CD14-positive monocyte (primary cell): ENCODE measurements around the gene SLC22A17. TPM values are rescaled to one million over a fixed set of nuclear protein-coding genes. Genes with fewer than 3 reads are reported as not detected.

ENCODE experiments used
- DNase-seq, 3 donors: peaks; one replicate each; pipeline ENCODE4 v3.0.0-alpha.2; 2011 to 2022
- H2AFZ ChIP-seq: 2 replicates; pipeline ENCODE4 v1.6.0; 2012; ENCODE audit warnings: mild to moderate bottlenecking, low read depth, low read length, inconsistent platforms; ENCODE audit not compliant: insufficient read depth, poor library complexity, severe bottlenecking
- H3K27ac ChIP-seq, 2 donors: 1 replicate in 1 of 2; 2 replicates in 1 of 2; pipeline ENCODE4 v1.5.1; 2012 to 2013; ENCODE audit warnings: low read length in 2 of 2, control low read depth in 1 of 2, inconsistent platforms in 1 of 2, low read depth in 1 of 2, mild to moderate bottlenecking in 1 of 2
- H3K27me3 ChIP-seq, 2 donors: one replicate each; pipeline versions ENCODE4 v1.6.0 to v1.6.1; 2011 to 2013; ENCODE audit warnings: low read length in 2 of 2; ENCODE audit not compliant: control insufficient read depth in 2 of 2, insufficient read depth in 2 of 2
- H3K36me3 ChIP-seq, 2 donors: replicated peaks in 1 of 2; 1 replicate in 1 of 2; 2 replicates in 1 of 2; pipeline versions ENCODE4 v1.5.1 to v1.6.1; 2012 to 2013; ENCODE audit warnings: low read length in 2 of 2, control low read depth in 1 of 2, inconsistent platforms in 1 of 2, mild to moderate bottlenecking in 1 of 2; ENCODE audit not compliant: insufficient read depth in 2 of 2, control insufficient read depth in 1 of 2
- H3K4me1 ChIP-seq, 2 donors: 1 replicate in 1 of 2; 2 replicates in 1 of 2; pipeline versions ENCODE4 v1.5.1 to v1.6.1; 2012 to 2013; ENCODE audit warnings: low read length in 2 of 2, control low read depth in 1 of 2, inconsistent platforms in 1 of 2, mild to moderate bottlenecking in 1 of 2, moderate library complexity in 1 of 2; ENCODE audit not compliant: insufficient read depth in 2 of 2, control insufficient read depth in 1 of 2
- H3K4me2 ChIP-seq: replicated peaks from 2 replicates; pipeline ENCODE3; 2012; ENCODE audit warnings: low read length, moderate library complexity, mild to moderate bottlenecking; ENCODE audit not compliant: poor library complexity, severe bottlenecking; ENCODE audit errors: extremely low read depth
- H3K4me3 ChIP-seq, 3 experiments: fragments of 200-600 bp in 1 of 3; sonication (generic) in 1 of 3; replicated peaks in 1 of 3; 1 replicate in 2 of 3; 2 replicates in 1 of 3; pipeline ENCODE4 v1.5.1; 2011 to 2013; ENCODE audit warnings: low read length in 3 of 3, mild to moderate bottlenecking in 3 of 3, control low read depth in 2 of 3, low read depth in 2 of 3, inconsistent platforms in 1 of 3, moderate library complexity in 1 of 3
- H3K79me2 ChIP-seq: 2 replicates; pipeline ENCODE4 v1.6.0; 2012; ENCODE audit warnings: mild to moderate bottlenecking, control low read depth, inconsistent platforms, low read length, moderate library complexity; ENCODE audit not compliant: insufficient read depth
- H3K9ac ChIP-seq: 2 replicates; pipeline ENCODE4 v1.6.0; 2017; ENCODE audit warnings: low read length, mild to moderate bottlenecking; ENCODE audit not compliant: insufficient read depth, poor library complexity, severe bottlenecking
- H3K9me3 ChIP-seq, 2 donors: replicated peaks in 1 of 2; 1 replicate in 1 of 2; 2 replicates in 1 of 2; pipeline versions ENCODE4 v1.5.1 to v1.6.1; 2012 to 2013; ENCODE audit warnings: low read length in 2 of 2, control low read depth in 1 of 2; ENCODE audit not compliant: control insufficient read depth in 1 of 2, insufficient read depth in 1 of 2
- H4K20me1 ChIP-seq: 2 replicates; pipeline ENCODE4 v1.6.0; 2012; ENCODE audit warnings: mild to moderate bottlenecking, low read length, control low read depth, moderate library complexity; ENCODE audit not compliant: insufficient read depth
- H3K27ac Mint-ChIP-seq, 7 donors: one replicate each; pipeline ENCODE4 v1.8.0; 2020; ENCODE audit warnings: mild to moderate bottlenecking in 7 of 7, mixed read lengths in 7 of 7, moderate library complexity in 6 of 7, inconsistent platforms in 2 of 7
- H3K27me3 Mint-ChIP-seq, 3 donors: one replicate each; pipeline ENCODE4 v1.8.0; 2021 to 2022; ENCODE audit warnings: low read depth in 3 of 3, mild to moderate bottlenecking in 3 of 3, mixed read lengths in 3 of 3, moderate library complexity in 3 of 3, inconsistent platforms in 1 of 3
- H3K36me3 Mint-ChIP-seq, 2 donors: one replicate each; pipeline ENCODE4 v1.8.0; 2020; ENCODE audit warnings: mixed read lengths in 2 of 2, inconsistent platforms in 1 of 2, mild to moderate bottlenecking in 1 of 2
- H3K4me1 Mint-ChIP-seq: one replicate; pipeline ENCODE4 v1.8.0; 2020; ENCODE audit warnings: mild to moderate bottlenecking, mixed read lengths
- H3K4me3 Mint-ChIP-seq, 2 donors: one replicate each; pipeline ENCODE4 v1.8.0; 2020; ENCODE audit warnings: mild to moderate bottlenecking in 2 of 2, mixed read lengths in 2 of 2, moderate library complexity in 1 of 2
- H3K9me3 Mint-ChIP-seq, 7 donors: one replicate each; pipeline ENCODE4 v1.8.0; 2020 to 2022; ENCODE audit warnings: mixed read lengths in 7 of 7, mild to moderate bottlenecking in 6 of 7, moderate library complexity in 6 of 7, inconsistent platforms in 2 of 7
- CTCF ChIP-seq: fragments of 200-600 bp; IDR thresholded peaks from one replicate; pipeline ENCODE4 v1.8.0; 2022; ENCODE audit warnings: antibody characterized with exemption, mild to moderate bottlenecking
- WGBS: methylation state at CpG from one replicate; pipeline ENCODE4 v1.1.5; 2013; ENCODE audit warnings: missing lambda C conversion rate; ENCODE audit not compliant: insufficient coverage; 5-methylcytosine and 5-hydroxymethylcytosine counted together
- intact Hi-C, 2 donors: fragments of 100-400 bp; cut with micrococcal nuclease; formaldehyde crosslinking; loops; one replicate each; pipeline versions ENCODE4 v1.15.0 to v1.15.1; 2023
- polyA plus RNA-seq, 3 donors: library from polyadenylated mRNA; depleted of rRNA in 1 of 3; unstranded in 2 of 3; stranded (reverse) in 1 of 3; fragments of 300-500 nt in 2 of 3; fragments of >200 nt in 1 of 3; fragmentation: Illumina TruSeq in 2 of 3; gene quantifications; 1 replicate in 2 of 3; 2 replicates in 1 of 3; pipeline ENCODE4 v1.2.3, GENCODE V29; 2012 to 2021

The SLC22A17 gene
- polyA plus RNA-seq, 3 donors = not detected

- intact Hi-C loops = no loop called here
- 100% methylated on average over 1 of the region's 3 CpGs for WGBS
- peaks cover 6 to 12% (median 8%) of the 10 kb centered on the region in 3 donors for H3K27me3 Mint-ChIP-seq
- Histone ChIP-seq H2AFZ (no peak overlapping the region), H3K9ac (peak overlapping the region; percentile 8), H3K4me1 (no peaks in the 10 kb centered on the region), H3K36me3 (no peaks in the 10 kb centered on the region), H3K9me3 (no peaks in the 10 kb centered on the region), H3K4me2 (no peak overlapping the region), H3K79me2 (no peaks in the 10 kb centered on the region), H3K4me3 (no peak overlapping the region), H3K27me3 (peaks cover 0 to 2% of the 10 kb centered on the region in 2 donors), H3K27ac (no peak overlapping the region), H4K20me1 (no peaks in the 10 kb centered on the region)
- no peak overlapping the region for H3K4me3 Mint-ChIP-seq
- no peak for DNase-seq
- no peak overlapping the region for H3K27ac Mint-ChIP-seq
- H3K36me3 Mint-ChIP-seq = no peaks in the 10 kb centered on the region
- no peak for TF ChIP-seq CTCF
- H3K4me1 Mint-ChIP-seq = no peaks in the 10 kb centered on the region
- H3K9me3 Mint-ChIP-seq = peaks cover 0 to 3% (median 0%) of the 10 kb centered on the region in 7 donors
These were observed 20.4 kb upstream of the SLC22A17 start for GRCh38 chr14:23373041-23373440.

- Mint-ChIP-seq H3K4me3 (no peak within 1 kb of the TSS), H3K36me3 (no peaks in the 10 kb centered on the region), H3K27ac (peak within 1 kb of the TSS in 1 of 7 donors; percentile 55), H3K27me3 (peaks cover 9 to 14% (median 12%) of the 10 kb centered on the region in 3 donors), H3K9me3 (peaks cover 0 to 3% (median 0%) of the 10 kb centered on the region in 7 donors), H3K4me1 (no peaks in the 10 kb centered on the region)
- no peak for TF ChIP-seq CTCF
- H3K79me2 ChIP-seq = no peaks in the 10 kb centered on the region
- no peaks in the 10 kb centered on the region for H4K20me1 ChIP-seq
- H3K9ac ChIP-seq = peak within 1 kb of the TSS; percentile 8
- H3K4me1 ChIP-seq = no peaks in the 10 kb centered on the region
- H2AFZ ChIP-seq = no peak within 1 kb of the TSS
- intact Hi-C loops = no loop called here
- no peak within 1 kb of the TSS for H3K4me2 ChIP-seq
- no peak within 1 kb of the TSS for H3K27ac ChIP-seq
- H3K9me3 ChIP-seq = no peaks in the 10 kb centered on the region
- peaks cover 3 to 6% of the 10 kb centered on the region in 2 donors for H3K27me3 ChIP-seq
- no peak for DNase-seq
- H3K36me3 ChIP-seq = no peaks in the 10 kb centered on the region
- WGBS = 100% methylated on average over 1 of the region's 2 CpGs
- no peak within 1 kb of the TSS for H3K4me3 ChIP-seq
These were observed 19.8 kb upstream of the SLC22A17 start, which contains the start of gene IL25 for GRCh38 chr14:23372509-23372908. TSS of gene IL25 (plus strand) at chr14:23372809.
